K562 (cell line): ENCODE measurements around the gene RCOR2. TPM values are rescaled to one million over a fixed set of nuclear protein-coding genes. Genes with fewer than 3 reads are reported as not detected.

ENCODE experiments used
- BHLHE40 ChIP-seq: IDR thresholded peaks from 2 replicates; pipeline ENCODE4 v1.6.1; 2011; ENCODE audit warnings: low read length, improper control_type of control experiment
- KHSRP ChIP-seq: fragments of 450-650 bp; IDR thresholded peaks from 2 replicates; pipeline ENCODE4 v1.6.1; 2017
- RFX7 ChIP-seq: fragments of 250-450 bp; sonication (Bioruptor Pico); IDR thresholded peaks from 2 replicates; pipeline ENCODE4 v1.5.1; 2021; ENCODE audit warnings: mild to moderate bottlenecking
- SIN3A ChIP-seq, 2 experiments: fragments of 150-350 bp in 1 of 2; IDR thresholded peaks; 2 replicates each; pipeline ENCODE4 v1.6.1; 2011 to 2016; ENCODE audit warnings: borderline replicate concordance in 2 of 2, low read depth in 2 of 2, low read length in 2 of 2, mild to moderate bottlenecking in 2 of 2, moderate library complexity in 2 of 2; ENCODE audit not compliant: control insufficient read depth in 1 of 2
- SLC30A9 ChIP-seq: fragments of 250-450 bp; sonication (Bioruptor Pico); IDR thresholded peaks from 2 replicates; pipeline ENCODE4 v1.8.0; 2022; ENCODE audit warnings: mild to moderate bottlenecking, moderate library complexity
- SNIP1 ChIP-seq: fragments of 450-650 bp; IDR thresholded peaks from 2 replicates; pipeline ENCODE4 v1.7.1; 2017; ENCODE audit warnings: low read depth, mild to moderate bottlenecking
- WHSC1 ChIP-seq: IDR thresholded peaks from one replicate; pipeline ENCODE4 v1.6.1; 2012; ENCODE audit warnings: low read length, control low read depth, inconsistent platforms
- XRCC4 ChIP-seq: IDR thresholded peaks from one replicate; pipeline ENCODE4 v1.6.1; 2011; ENCODE audit not compliant: insufficient read depth, insufficient read length; ENCODE audit errors: extremely low read depth
- ZC3H8 ChIP-seq: fragments of 450-650 bp; IDR thresholded peaks from 2 replicates; pipeline ENCODE4 v1.6.1; 2017
- ZNF175 ChIP-seq: fragments of 200-800 bp; sonication (Bioruptor generic); IDR thresholded peaks from 2 replicates; pipeline ENCODE4 v1.6.1; 2016; ENCODE audit warnings: low read depth, mild to moderate bottlenecking, missing genetic modification characterization, missing compliant biosample characterization
- ZNF184 ChIP-seq: sonication (generic); formaldehyde crosslinking; IDR thresholded peaks from 2 replicates; pipeline ENCODE4 v1.5.0; 2020; ENCODE audit warnings: missing genetic modification reagents
- ZNF431 ChIP-seq: sonication (generic); formaldehyde crosslinking; IDR thresholded peaks from 2 replicates; pipeline ENCODE4 v1.8.0; 2022; ENCODE audit warnings: mild to moderate bottlenecking, missing genetic modification reagents
- polyA plus RNA-seq, 8 experiments: library from polyadenylated mRNA; depleted of rRNA in 4 of 8; stranded (reverse) in 5 of 8; unstranded in 3 of 8; fragments of >200 nt; fragmentation: Nextera tagmentation in 2 of 8; fragmentation: Illumina TruSeq in 1 of 8; extraction: Ambion mirVana in 2 of 8; extraction: Trizol in 1 of 8; gene quantifications; 2 replicates each; pipeline versions ENCODE4 v1.2.1 to v1.2.3, GENCODE V29; 2011 to 2014; ENCODE audit warnings: inconsistent platforms in 1 of 8, missing spikeins in 1 of 8
- total RNA-seq, 7 experiments: library from RNA; depleted of rRNA in 6 of 7; stranded (reverse); fragments of >200 nt in 6 of 7; fragmentation: Illumina TruSeq in 2 of 7; extraction: Trizol in 2 of 7; gene quantifications; 2 replicates each; pipeline versions ENCODE4 v1.2.1 to v1.2.3, GENCODE V29; 2011 to 2021; ENCODE audit warnings: low replicate concordance in 1 of 7
- TF ChIP-seq, protein P1 (sequence below): fragments of 450-650 bp; IDR thresholded peaks from 2 replicates; pipeline ENCODE4 v1.6.1; 2016; ENCODE audit warnings: antibody characterized with exemption
- TF ChIP-seq, protein P2 (sequence below): IDR thresholded peaks from 2 replicates; pipeline ENCODE4 v1.6.1; 2011; ENCODE audit not compliant: insufficient read length; ENCODE audit errors: extremely low read depth

The RCOR2 gene
- total and polyA plus RNA-seq, 9 of the 15 experiments (the other 6 are each of a cell fraction or from before 2014, with no cell fraction given) = 0.04 to 6.5 (median 2.5) TPM; not detected in 1

DNA sequence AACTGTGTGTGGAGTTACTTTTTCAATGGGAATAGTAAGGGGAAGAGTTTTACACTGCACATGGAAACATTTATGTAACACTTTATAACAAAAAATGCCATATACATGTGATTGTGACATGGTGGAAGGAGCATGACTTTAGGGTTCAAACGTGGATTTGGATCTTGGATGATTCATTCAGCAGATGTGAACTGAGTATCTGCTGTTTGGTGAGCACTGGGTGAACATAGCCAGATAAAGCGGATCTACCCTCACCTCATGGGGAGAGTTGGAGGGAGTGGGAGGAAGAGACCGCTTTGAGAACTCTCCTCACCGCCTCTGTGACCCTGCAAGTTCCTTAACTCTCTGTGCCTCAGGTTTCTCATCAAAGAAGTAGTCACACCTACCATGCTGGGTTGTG, 24.9 kb upstream of the RCOR2 start (continued):
- no peak for TF ChIP-seq ZNF175 (CRISPR knock-in tag)
- TF ChIP-seq SNIP1 = no peak
- TF ChIP-seq, protein P1, sequence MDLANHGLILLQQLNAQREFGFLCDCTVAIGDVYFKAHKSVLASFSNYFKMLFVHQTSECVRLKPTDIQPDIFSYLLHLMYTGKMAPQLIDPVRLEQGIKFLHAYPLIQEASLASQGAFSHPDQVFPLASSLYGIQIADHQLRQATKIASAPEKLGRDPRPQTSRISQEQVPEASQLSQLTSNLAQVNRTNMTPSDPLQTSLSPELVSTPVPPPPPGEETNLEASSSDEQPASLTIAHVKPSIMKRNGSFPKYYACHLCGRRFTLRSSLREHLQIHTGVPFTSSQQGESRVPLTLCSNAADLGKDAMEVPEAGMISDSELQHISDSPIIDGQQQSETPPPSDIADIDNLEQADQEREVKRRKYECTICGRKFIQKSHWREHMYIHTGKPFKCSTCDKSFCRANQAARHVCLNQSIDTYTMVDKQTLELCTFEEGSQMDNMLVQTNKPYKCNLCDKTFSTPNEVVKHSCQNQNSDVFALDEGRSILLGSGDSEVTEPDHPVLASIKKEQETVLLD = no peak
- TF ChIP-seq KHSRP = no peak
- TF ChIP-seq XRCC4 = no peak
- no peak for TF ChIP-seq SLC30A9 (CRISPR knock-in tag)
- no peak for TF ChIP-seq ZNF184 (CRISPR knock-in tag)
- TF ChIP-seq, protein P2, sequence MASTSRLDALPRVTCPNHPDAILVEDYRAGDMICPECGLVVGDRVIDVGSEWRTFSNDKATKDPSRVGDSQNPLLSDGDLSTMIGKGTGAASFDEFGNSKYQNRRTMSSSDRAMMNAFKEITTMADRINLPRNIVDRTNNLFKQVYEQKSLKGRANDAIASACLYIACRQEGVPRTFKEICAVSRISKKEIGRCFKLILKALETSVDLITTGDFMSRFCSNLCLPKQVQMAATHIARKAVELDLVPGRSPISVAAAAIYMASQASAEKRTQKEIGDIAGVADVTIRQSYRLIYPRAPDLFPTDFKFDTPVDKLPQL = no peak
- no peak for TF ChIP-seq ZC3H8
- no peak for TF ChIP-seq BHLHE40
- no peak for TF ChIP-seq SIN3A (IDR thresholded peaks at IDR 0.05; ENCODE audit: borderline replicate concordance in 2 of 2, control insufficient read depth in 1 of 2, low read depth in 2 of 2, low read length in 2 of 2)
- TF ChIP-seq RFX7 (CRISPR knock-in tag) = no peak
- TF ChIP-seq ZNF431 = no peak
- TF ChIP-seq WHSC1 = no peak
- TF ChIP-seq, all 486 proteins: peak for 20
